Measurements from ENCODE around the gene ERVV-1.
"Not testable (repeated sequence)": the region's sequence is repeated elsewhere in the genome, so short reads cannot be mapped to it uniquely, and the experiment has no call there.

Gene ERVV-1

GRCh38 chr19:53028306-53028705, 14.6 kb downstream of the ERVV-1 start:
- DNase-seq (ENCODE audit: low spot score): not testable (repeated sequence)

DNA sequence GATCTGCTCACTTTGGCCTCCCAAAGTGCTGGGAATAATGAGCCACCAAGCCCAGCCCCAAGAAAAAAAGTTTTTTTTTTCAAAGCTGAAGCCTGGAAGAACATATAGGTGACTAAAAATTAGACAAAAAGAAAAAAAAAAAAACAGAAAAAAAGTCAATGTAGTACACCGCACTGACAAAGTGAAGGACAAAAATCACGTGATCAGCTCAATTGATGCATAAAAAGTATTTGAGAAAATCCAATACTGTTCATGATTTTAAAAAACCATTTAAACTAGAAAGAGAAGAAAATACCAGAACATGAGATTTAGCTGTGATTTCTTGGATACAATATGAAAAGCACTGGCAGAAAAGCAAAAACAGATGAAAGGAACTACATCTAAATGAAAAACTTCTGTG, 20.3 kb downstream of the ERVV-1 start:
- DNase-seq (ENCODE audit: low spot score): no peak

- no peak for DNase-seq (ENCODE audit: low spot score)
Measured at GRCh38 chr19:53034948-53035675, 21.4 kb downstream of the ERVV-1 start.

DNA sequence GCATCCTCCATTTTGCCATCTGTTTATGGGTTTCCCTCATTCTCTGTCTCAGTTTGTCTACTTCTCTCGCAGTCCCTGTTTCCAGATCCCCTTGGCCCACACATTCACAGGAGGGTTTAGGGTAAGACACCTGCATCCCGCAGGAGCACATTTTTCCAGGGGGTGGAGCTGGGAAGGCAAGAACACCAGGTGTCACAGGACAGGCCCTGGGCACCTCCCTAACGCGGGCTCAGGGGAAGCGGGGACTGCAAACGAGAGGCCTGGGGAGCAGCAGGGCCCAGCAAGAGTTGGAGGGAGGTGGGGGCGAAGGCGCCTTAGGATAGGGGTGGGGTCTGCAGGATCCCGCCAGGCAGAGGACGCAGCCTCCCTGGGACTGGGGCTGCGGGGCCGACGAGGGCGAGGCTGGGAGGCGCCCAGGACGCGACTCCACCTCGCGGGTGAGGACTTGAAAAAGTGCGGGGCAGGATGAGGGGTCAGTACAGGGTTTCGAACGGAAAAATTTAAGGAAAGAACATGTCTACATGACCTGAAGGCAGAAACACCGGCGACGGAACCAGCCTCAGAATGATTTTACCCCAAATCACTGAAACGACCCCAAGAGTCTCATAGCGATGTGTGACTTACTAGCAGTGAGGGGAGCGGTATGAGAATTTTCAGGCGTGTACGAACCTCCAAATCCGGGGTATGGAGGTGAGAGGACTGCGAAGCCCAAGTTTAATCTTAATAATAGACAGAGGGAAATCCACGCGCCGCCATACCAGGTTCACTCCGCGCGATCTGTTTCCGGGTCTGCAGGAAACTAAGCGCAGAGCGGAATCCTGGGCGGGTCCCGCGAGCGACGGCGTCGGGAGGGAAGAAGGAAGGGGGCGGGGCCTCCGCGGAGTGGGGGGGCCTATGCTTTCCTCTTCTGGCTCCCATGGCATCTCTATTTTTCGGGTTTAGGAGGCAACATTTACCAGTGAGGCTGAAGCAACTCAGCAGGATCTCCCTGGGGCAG, 23.7 kb downstream of the ERVV-1 start:
- no peak for DNase-seq (ENCODE audit: low spot score)

- no peak for DNase-seq (ENCODE audit: low spot score)
Measured at GRCh38 chr19:53041366-53041765, 27.6 kb downstream of the ERVV-1 start.

DNA sequence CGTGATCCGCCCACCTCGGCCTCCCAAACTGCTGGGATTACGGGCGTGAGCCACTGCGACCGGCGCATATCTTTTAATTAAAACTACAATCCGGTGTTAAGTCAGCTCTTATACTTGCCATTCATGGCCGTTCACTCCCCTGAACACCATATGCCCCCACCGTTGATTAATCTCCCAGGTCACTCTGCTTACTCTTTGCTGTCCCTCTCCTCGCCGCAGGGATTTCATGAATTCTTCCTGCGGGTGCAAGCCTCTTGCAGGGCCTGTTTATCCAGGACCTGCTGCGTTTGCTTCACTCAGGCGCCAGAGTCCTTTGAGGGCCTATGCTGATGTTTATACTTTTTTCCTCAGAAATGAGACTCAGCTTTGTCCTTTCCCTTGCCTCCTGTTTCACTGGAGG, 31.8 kb downstream of the ERVV-1 start:
- no peak for DNase-seq (ENCODE audit: low spot score)

DNA sequence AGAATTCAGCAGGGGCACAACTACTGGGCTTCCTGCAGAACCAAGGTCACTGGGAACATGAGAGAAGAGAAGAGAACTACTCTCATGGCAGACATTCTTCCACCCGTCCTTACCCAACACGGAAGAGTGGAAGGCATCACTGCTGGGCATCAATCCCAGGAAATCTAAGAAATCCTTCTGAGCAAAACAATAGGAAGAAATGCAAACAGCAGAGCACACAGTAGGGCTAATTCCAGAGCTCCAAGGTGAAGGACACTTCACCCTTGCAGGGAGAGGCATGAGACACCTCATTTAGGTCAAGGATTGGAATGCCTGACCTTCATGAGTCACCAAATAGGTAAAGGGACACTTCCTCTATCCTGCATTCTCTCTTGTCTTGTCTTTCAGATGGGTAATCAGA, 33.7 kb downstream of the ERVV-1 start:
- no peak for DNase-seq (ENCODE audit: low spot score)

- no peak for DNase-seq (ENCODE audit: low spot score)
Measured at GRCh38 chr19:53055117-53055516, 41.4 kb downstream of the ERVV-1 start.

- peak; percentile 91 for DNase-seq (ENCODE audit: low spot score)
Measured at GRCh38 chr19:53057904-53058580, 44.3 kb downstream of the ERVV-1 start.
